ENCODE data around the gene EHD1. TPM values are rescaled to one million over a fixed set of nuclear protein-coding genes. Genes with fewer than 3 reads are reported as not detected.

The EHD1 gene
- total and polyA plus RNA-seq, 9 of the 15 experiments (the other 6 are each of a cell fraction or from before 2014, with no cell fraction given): 0.46 to 65.0 (median 16.4) TPM

GRCh38 chr11:64916040-64916774 is 37.8 kb upstream of the EHD1 start (continued):
- TF ChIP-seq EZH2 (IDR thresholded peaks at IDR 0.05; ENCODE audit: borderline replicate concordance, low read depth, low read length) (no peak), ZZZ3 (IDR thresholded peaks at IDR 0.05) (no peak), MED1 (CRISPR knock-in tag; IDR thresholded peaks at IDR 0.05; ENCODE audit: borderline replicate concordance) (no peak), NCOA2 (IDR thresholded peaks at IDR 0.05; ENCODE audit: partially characterized antibody in 2 of 2) (no peak), CSDE1 (IDR thresholded peaks at IDR 0.05) (no peak), CCAR2 (IDR thresholded peaks at IDR 0.05; ENCODE audit: low read depth, low read length) (no peak), RUNX1 (IDR thresholded peaks at IDR 0.05; ENCODE audit: low read depth) (no peak), GTF2B (IDR thresholded peaks at IDR 0.05; ENCODE audit: extremely low read depth, insufficient read length) (no peak), ZNF395 (CRISPR knock-in tag; IDR thresholded peaks at IDR 0.05) (no peak), SMAD4 (CRISPR knock-in tag; conservative IDR thresholded peaks at IDR 0.05) (no peak), ZNF134 (CRISPR knock-in tag; conservative IDR thresholded peaks at IDR 0.05) (no peak), TCF7 (IDR thresholded peaks at IDR 0.05; ENCODE audit: borderline replicate concordance) (no peak), ELF4 (CRISPR knock-in tag; IDR thresholded peaks at IDR 0.05) (no peak), POLR2A (conservative IDR thresholded peaks at IDR 0.05) (no peak), ZNF780A (CRISPR knock-in tag; IDR thresholded peaks at IDR 0.05) (no peak), BMI1 (IDR thresholded peaks at IDR 0.05; ENCODE audit: low read length) (no peak), ZNF280A (IDR thresholded peaks at IDR 0.05; ENCODE audit: low read depth, partially characterized antibody) (no peak), ZNF212 (CRISPR knock-in tag; IDR thresholded peaks at IDR 0.05) (no peak), ZHX1 (conservative IDR thresholded peaks at IDR 0.05; ENCODE audit: low read length) (no peak), PHB (CRISPR knock-in tag; IDR thresholded peaks at IDR 0.05) (no peak)

Data from K562 (cell line).